ENCODE measurements around the gene C5orf47.

Gene C5orf47

DNA sequence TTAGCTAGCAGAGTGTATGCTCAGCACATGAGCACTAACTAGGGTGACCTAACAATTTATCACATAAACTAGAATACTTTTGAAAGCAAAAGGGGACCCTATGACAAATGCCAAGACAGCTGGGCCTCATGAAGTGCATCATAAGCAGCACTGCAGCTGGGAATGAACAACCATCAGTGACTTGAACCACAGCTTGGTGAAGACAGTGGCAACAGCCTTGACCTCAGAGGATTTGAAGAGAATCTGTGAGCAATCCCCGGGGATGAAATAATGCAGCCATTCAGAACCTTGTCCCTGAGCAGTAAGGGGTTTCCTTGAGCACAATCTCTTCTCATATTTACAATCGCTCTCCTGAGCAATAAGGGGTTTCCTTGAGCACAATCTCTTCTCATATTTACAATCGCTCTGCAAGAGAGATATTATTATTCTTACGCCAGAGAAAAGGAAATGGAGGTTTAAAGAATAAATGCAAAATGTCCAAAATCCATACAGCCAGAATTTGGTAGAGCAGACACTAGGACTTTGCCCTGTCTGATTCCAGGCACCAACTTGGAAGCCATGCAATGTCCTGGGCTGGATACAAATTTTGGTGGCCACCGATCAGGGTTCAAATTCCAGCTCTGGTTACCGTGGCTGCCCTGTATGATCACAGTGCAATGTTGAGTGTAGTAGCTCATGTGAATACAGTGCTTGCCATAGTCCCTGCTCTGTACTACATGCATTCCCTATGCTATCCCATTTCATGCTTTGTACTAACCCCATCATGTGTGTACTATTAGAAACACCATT lies 55.7 kb downstream of the C5orf47 start:
- DNase-seq = no peak

GRCh38 chr5:174045470-174046025 lies 56.6 kb downstream of the C5orf47 start, which contains the start of gene NSG2:
NSG2 (plus strand) TSS chr5:174045706; CDS start chr5:174046756, 1,050 bp downstream.
- DNase-seq = peak; percentile 11 to 12

DNA sequence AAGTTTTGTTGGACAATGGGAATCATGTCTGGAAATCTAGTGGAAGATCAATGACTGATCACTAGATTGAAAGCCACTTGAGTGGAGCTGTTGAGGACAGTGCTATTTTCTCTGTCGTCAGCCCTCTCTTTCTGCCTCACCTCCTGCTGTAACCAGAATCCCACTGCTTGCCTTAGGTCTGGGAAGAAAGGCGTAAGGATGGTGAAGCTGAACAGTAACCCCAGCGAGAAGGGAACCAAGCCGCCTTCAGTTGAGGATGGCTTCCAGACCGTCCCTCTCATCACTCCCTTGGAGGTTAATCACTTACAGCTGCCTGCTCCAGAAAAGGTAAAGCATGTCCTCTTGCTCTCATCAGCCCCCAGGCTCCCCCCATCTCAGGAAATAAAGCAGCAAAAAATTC lies 57.6 kb downstream of the C5orf47 start:
- no peak for DNase-seq

- DNase-seq = no peak
Measured at GRCh38 chr5:174047472-174048099, 58.6 kb downstream of the C5orf47 start.

- no peak for DNase-seq
Measured at GRCh38 chr5:174052636-174053035, 63.7 kb downstream of the C5orf47 start.

DNA sequence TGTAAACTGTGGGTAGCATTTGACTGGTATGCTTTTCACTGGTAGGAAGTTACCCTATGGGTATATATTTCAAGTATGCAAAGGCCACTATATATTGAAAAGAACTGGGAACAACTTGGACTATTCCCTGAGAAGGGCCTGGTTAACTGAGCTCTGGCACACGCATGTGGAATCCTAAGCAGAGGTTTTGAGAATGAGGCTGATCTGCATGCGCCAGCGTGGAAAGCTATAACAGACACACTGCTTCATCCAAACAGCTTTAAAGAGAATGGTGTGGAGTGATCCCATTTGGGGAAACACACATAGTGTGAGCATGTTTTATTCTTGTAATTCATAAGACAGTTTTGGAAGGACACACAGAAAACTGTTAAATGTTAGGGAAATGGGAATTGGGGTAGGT lies 64.9 kb downstream of the C5orf47 start:
- DNase-seq = no peak

Measured in inflammatory macrophage treated with lipopolysaccharide for 1 hour (primary cell).